CD14-positive monocyte (primary cell): ENCODE results near the gene BARHL2. TPM values are rescaled to one million over a fixed set of nuclear protein-coding genes. Genes with fewer than 3 reads are reported as not detected.

ENCODE experiments used
- DNase-seq, 3 donors: peaks; one replicate each; pipeline ENCODE4 v3.0.0-alpha.2; 2011 to 2022
- H2AFZ ChIP-seq: 2 replicates; pipeline ENCODE4 v1.6.0; 2012; ENCODE audit warnings: mild to moderate bottlenecking, low read depth, low read length, inconsistent platforms; ENCODE audit not compliant: insufficient read depth, poor library complexity, severe bottlenecking
- H3K27ac ChIP-seq, 2 donors: 1 replicate in 1 of 2; 2 replicates in 1 of 2; pipeline ENCODE4 v1.5.1; 2012 to 2013; ENCODE audit warnings: low read length in 2 of 2, control low read depth in 1 of 2, inconsistent platforms in 1 of 2, low read depth in 1 of 2, mild to moderate bottlenecking in 1 of 2
- H3K27me3 ChIP-seq, 2 donors: one replicate each; pipeline versions ENCODE4 v1.6.0 to v1.6.1; 2011 to 2013; ENCODE audit warnings: low read length in 2 of 2; ENCODE audit not compliant: control insufficient read depth in 2 of 2, insufficient read depth in 2 of 2
- H3K36me3 ChIP-seq, 2 donors: replicated peaks in 1 of 2; 1 replicate in 1 of 2; 2 replicates in 1 of 2; pipeline versions ENCODE4 v1.5.1 to v1.6.1; 2012 to 2013; ENCODE audit warnings: low read length in 2 of 2, control low read depth in 1 of 2, inconsistent platforms in 1 of 2, mild to moderate bottlenecking in 1 of 2; ENCODE audit not compliant: insufficient read depth in 2 of 2, control insufficient read depth in 1 of 2
- H3K4me1 ChIP-seq, 2 donors: 1 replicate in 1 of 2; 2 replicates in 1 of 2; pipeline versions ENCODE4 v1.5.1 to v1.6.1; 2012 to 2013; ENCODE audit warnings: low read length in 2 of 2, control low read depth in 1 of 2, inconsistent platforms in 1 of 2, mild to moderate bottlenecking in 1 of 2, moderate library complexity in 1 of 2; ENCODE audit not compliant: insufficient read depth in 2 of 2, control insufficient read depth in 1 of 2
- H3K4me2 ChIP-seq: replicated peaks from 2 replicates; pipeline ENCODE3; 2012; ENCODE audit warnings: low read length, moderate library complexity, mild to moderate bottlenecking; ENCODE audit not compliant: poor library complexity, severe bottlenecking; ENCODE audit errors: extremely low read depth
- H3K4me3 ChIP-seq, 3 experiments: fragments of 200-600 bp in 1 of 3; sonication (generic) in 1 of 3; replicated peaks in 1 of 3; 1 replicate in 2 of 3; 2 replicates in 1 of 3; pipeline ENCODE4 v1.5.1; 2011 to 2013; ENCODE audit warnings: low read length in 3 of 3, mild to moderate bottlenecking in 3 of 3, control low read depth in 2 of 3, low read depth in 2 of 3, inconsistent platforms in 1 of 3, moderate library complexity in 1 of 3
- H3K79me2 ChIP-seq: 2 replicates; pipeline ENCODE4 v1.6.0; 2012; ENCODE audit warnings: mild to moderate bottlenecking, control low read depth, inconsistent platforms, low read length, moderate library complexity; ENCODE audit not compliant: insufficient read depth
- H3K9ac ChIP-seq: 2 replicates; pipeline ENCODE4 v1.6.0; 2017; ENCODE audit warnings: low read length, mild to moderate bottlenecking; ENCODE audit not compliant: insufficient read depth, poor library complexity, severe bottlenecking
- H3K9me3 ChIP-seq, 2 donors: replicated peaks in 1 of 2; 1 replicate in 1 of 2; 2 replicates in 1 of 2; pipeline versions ENCODE4 v1.5.1 to v1.6.1; 2012 to 2013; ENCODE audit warnings: low read length in 2 of 2, control low read depth in 1 of 2; ENCODE audit not compliant: control insufficient read depth in 1 of 2, insufficient read depth in 1 of 2
- H4K20me1 ChIP-seq: 2 replicates; pipeline ENCODE4 v1.6.0; 2012; ENCODE audit warnings: mild to moderate bottlenecking, low read length, control low read depth, moderate library complexity; ENCODE audit not compliant: insufficient read depth
- H3K27ac Mint-ChIP-seq, 7 donors: one replicate each; pipeline ENCODE4 v1.8.0; 2020; ENCODE audit warnings: mild to moderate bottlenecking in 7 of 7, mixed read lengths in 7 of 7, moderate library complexity in 6 of 7, inconsistent platforms in 2 of 7
- H3K27me3 Mint-ChIP-seq, 3 donors: one replicate each; pipeline ENCODE4 v1.8.0; 2021 to 2022; ENCODE audit warnings: low read depth in 3 of 3, mild to moderate bottlenecking in 3 of 3, mixed read lengths in 3 of 3, moderate library complexity in 3 of 3, inconsistent platforms in 1 of 3
- H3K36me3 Mint-ChIP-seq, 2 donors: one replicate each; pipeline ENCODE4 v1.8.0; 2020; ENCODE audit warnings: mixed read lengths in 2 of 2, inconsistent platforms in 1 of 2, mild to moderate bottlenecking in 1 of 2
- H3K4me1 Mint-ChIP-seq: one replicate; pipeline ENCODE4 v1.8.0; 2020; ENCODE audit warnings: mild to moderate bottlenecking, mixed read lengths
- H3K4me3 Mint-ChIP-seq, 2 donors: one replicate each; pipeline ENCODE4 v1.8.0; 2020; ENCODE audit warnings: mild to moderate bottlenecking in 2 of 2, mixed read lengths in 2 of 2, moderate library complexity in 1 of 2
- H3K9me3 Mint-ChIP-seq, 7 donors: one replicate each; pipeline ENCODE4 v1.8.0; 2020 to 2022; ENCODE audit warnings: mixed read lengths in 7 of 7, mild to moderate bottlenecking in 6 of 7, moderate library complexity in 6 of 7, inconsistent platforms in 2 of 7
- WGBS: methylation state at CpG from one replicate; pipeline ENCODE4 v1.1.5; 2013; ENCODE audit warnings: missing lambda C conversion rate; ENCODE audit not compliant: insufficient coverage; 5-methylcytosine and 5-hydroxymethylcytosine counted together
- intact Hi-C, 2 donors: fragments of 100-400 bp; cut with micrococcal nuclease; formaldehyde crosslinking; loops; one replicate each; pipeline versions ENCODE4 v1.15.0 to v1.15.1; 2023
- polyA plus RNA-seq, 3 donors: library from polyadenylated mRNA; depleted of rRNA in 1 of 3; unstranded in 2 of 3; stranded (reverse) in 1 of 3; fragments of 300-500 nt in 2 of 3; fragments of >200 nt in 1 of 3; fragmentation: Illumina TruSeq in 2 of 3; gene quantifications; 1 replicate in 2 of 3; 2 replicates in 1 of 3; pipeline ENCODE4 v1.2.3, GENCODE V29; 2012 to 2021
- TF ChIP-seq, protein P1 (sequence below): fragments of 200-600 bp; IDR thresholded peaks from one replicate; pipeline ENCODE4 v1.8.0; 2022; ENCODE audit warnings: antibody characterized with exemption, mild to moderate bottlenecking

BARHL2 gene
- polyA plus RNA-seq, 3 donors = not detected

DNA sequence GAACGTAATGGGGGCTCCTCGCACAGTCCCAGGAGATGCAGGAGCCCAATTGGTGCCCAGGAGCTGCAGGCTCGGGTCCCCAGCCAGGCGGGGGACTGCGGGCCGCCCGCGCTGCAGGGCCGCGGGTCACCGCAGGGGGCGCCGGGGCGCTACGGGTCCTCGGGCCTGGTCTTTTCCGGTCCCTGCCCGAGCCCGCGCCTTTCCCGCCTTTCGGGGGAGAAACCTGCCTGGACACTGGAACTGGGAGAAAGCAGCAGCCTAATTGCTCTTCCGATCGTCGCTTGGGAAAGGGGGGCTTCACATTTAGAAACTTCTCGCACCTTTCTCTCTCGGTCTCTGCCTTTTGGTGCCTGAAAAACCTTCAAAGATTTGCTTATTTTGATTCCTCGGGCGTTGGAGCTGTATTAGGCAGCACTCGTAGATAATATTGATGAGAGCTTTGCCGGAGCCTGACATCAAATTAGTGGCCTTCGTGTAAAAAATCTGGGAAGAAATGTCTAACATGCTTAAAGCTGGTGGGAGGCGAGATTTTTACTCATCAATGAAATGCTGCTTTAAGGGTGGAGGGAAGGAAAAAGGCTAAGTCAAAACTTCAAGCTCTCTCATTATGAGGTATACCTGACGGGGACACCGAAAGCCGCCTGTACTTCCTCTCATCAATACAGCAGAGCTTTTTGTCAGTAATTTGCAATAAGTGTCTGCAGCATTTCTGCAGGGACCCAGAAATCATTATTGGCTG lies 12.6 kb upstream of the BARHL2 start:
- Histone ChIP-seq H3K79me2 (no peaks in the 10 kb centered on the region), H3K9me3 (peaks cover 0 to 62% of the 10 kb centered on the region in 2 donors), H4K20me1 (no peaks in the 10 kb centered on the region), H3K4me1 (peaks cover 14 to 24% of the 10 kb centered on the region in 2 donors), H3K27ac (no peak overlapping the region), H3K4me3 (peak overlapping the region in 1 of 3 experiments; percentile 52), H3K36me3 (no peaks in the 10 kb centered on the region), H2AFZ (no peak overlapping the region), H3K9ac (no peak overlapping the region), H3K4me2 (peak overlapping the region; percentile 63), H3K27me3 (peaks cover 97 to 100% of the 10 kb centered on the region in 2 donors)
- TF ChIP-seq, protein P1, sequence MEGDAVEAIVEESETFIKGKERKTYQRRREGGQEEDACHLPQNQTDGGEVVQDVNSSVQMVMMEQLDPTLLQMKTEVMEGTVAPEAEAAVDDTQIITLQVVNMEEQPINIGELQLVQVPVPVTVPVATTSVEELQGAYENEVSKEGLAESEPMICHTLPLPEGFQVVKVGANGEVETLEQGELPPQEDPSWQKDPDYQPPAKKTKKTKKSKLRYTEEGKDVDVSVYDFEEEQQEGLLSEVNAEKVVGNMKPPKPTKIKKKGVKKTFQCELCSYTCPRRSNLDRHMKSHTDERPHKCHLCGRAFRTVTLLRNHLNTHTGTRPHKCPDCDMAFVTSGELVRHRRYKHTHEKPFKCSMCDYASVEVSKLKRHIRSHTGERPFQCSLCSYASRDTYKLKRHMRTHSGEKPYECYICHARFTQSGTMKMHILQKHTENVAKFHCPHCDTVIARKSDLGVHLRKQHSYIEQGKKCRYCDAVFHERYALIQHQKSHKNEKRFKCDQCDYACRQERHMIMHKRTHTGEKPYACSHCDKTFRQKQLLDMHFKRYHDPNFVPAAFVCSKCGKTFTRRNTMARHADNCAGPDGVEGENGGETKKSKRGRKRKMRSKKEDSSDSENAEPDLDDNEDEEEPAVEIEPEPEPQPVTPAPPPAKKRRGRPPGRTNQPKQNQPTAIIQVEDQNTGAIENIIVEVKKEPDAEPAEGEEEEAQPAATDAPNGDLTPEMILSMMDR = peak; percentile 73
- Mint-ChIP-seq H3K4me3 (peak overlapping the region; percentile 13 to 87), H3K27me3 (peaks cover 91 to 100% (median 94%) of the 10 kb centered on the region in 3 donors), H3K27ac (no peak overlapping the region), H3K4me1 (peaks cover 45% of the 10 kb centered on the region), H3K9me3 (peaks cover 0 to 41% (median 30%) of the 10 kb centered on the region in 7 donors), H3K36me3 (peaks cover 0 to 15% of the 10 kb centered on the region in 2 donors)
- no peak for DNase-seq
- WGBS = 4% methylated on average over 26 of the region's 36 CpGs
- intact Hi-C loops = no loop called here

DNA sequence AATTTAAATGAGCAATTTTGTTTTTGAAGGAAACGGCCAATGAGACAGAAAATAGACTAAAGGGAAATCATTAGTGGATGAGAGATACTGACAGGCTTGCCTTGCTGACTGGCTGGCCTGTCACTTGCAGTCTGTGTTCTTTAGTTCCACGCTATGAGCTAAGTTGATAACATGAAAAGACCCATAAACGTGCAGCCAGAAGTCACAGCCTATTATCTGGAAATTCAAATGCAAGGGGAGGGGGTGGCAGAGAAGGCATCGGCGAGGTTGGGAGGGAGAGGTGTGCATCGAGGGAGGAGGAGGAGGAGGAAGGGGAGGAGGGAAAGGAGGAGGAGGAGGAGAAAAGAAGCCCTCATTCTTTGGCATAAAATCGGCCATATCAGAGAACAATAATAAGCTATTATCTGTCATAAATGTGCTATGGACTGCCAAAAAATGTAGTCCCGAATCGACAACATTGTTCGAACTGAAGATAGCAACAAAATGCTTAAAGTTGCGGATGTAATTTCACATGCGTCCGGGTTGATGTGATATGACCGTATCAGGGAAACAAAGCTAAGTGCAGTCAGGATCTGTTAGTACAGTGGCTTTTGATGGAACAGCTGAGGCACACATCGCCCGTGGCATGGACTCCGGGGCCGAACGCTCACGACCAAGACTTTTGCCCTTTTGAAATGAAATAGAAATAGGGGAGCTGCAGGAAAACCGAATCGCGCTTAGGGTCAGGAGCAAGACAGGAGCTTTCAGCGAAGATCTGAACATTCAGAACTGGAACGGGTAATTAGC lies 11.6 kb upstream of the BARHL2 start:
- no peak overlapping the region for H3K27ac ChIP-seq
- intact Hi-C loops = no loop called here
- peaks cover 95 to 100% (median 96%) of the 10 kb centered on the region in 3 donors for H3K27me3 Mint-ChIP-seq
- no peak overlapping the region for H3K9ac ChIP-seq
- no peaks in the 10 kb centered on the region for H4K20me1 ChIP-seq
- no peaks in the 10 kb centered on the region for H3K36me3 ChIP-seq
- H3K4me1 ChIP-seq = peaks cover 17 to 26% of the 10 kb centered on the region in 2 donors
- no peak overlapping the region for H2AFZ ChIP-seq
- no peak overlapping the region for H3K4me3 ChIP-seq
- peaks cover 0 to 18% of the 10 kb centered on the region in 2 donors for H3K36me3 Mint-ChIP-seq
- no peaks in the 10 kb centered on the region for H3K79me2 ChIP-seq
- TF ChIP-seq, protein P1 = no peak
- peaks cover 49% of the 10 kb centered on the region for H3K4me1 Mint-ChIP-seq
- no peak overlapping the region for H3K27ac Mint-ChIP-seq
- peak overlapping the region in 1 of 2 donors; percentile 81 for H3K4me3 Mint-ChIP-seq
- peaks cover 0 to 48% (median 34%) of the 10 kb centered on the region in 7 donors for H3K9me3 Mint-ChIP-seq
- peaks cover 98 to 100% of the 10 kb centered on the region in 2 donors for H3K27me3 ChIP-seq
- DNase-seq = no peak
- peaks cover 6 to 70% of the 10 kb centered on the region in 2 donors for H3K9me3 ChIP-seq
- no peak overlapping the region for H3K4me2 ChIP-seq
- WGBS = 12% methylated on average over 21 of the region's 25 CpGs
